Coronary artery (tissue), 2 donors: Measurements from ENCODE around the gene FHIT.

Experiments used
- DNase-seq: peaks from one replicate; pipeline ENCODE4 v3.0.0-alpha.2; 2017; ENCODE audit warnings: low spot score
- H3K27ac ChIP-seq, 2 donors: fragments of 200-600 bp; sonication (generic); one replicate each; pipeline ENCODE4 v1.5.1; 2016 to 2019
- H3K4me3 ChIP-seq: fragments of 200-600 bp; sonication (generic); 2 replicates; pipeline ENCODE4 v1.5.1; 2016; ENCODE audit warnings: mild to moderate bottlenecking, moderate library complexity
- TF ChIP-seq, protein P1 (sequence below): fragments of 200-600 bp; sonication (generic); IDR thresholded peaks from one replicate; pipeline ENCODE4 v1.5.1; 2019; ENCODE audit warnings: antibody characterized with exemption

Gene FHIT

DNA sequence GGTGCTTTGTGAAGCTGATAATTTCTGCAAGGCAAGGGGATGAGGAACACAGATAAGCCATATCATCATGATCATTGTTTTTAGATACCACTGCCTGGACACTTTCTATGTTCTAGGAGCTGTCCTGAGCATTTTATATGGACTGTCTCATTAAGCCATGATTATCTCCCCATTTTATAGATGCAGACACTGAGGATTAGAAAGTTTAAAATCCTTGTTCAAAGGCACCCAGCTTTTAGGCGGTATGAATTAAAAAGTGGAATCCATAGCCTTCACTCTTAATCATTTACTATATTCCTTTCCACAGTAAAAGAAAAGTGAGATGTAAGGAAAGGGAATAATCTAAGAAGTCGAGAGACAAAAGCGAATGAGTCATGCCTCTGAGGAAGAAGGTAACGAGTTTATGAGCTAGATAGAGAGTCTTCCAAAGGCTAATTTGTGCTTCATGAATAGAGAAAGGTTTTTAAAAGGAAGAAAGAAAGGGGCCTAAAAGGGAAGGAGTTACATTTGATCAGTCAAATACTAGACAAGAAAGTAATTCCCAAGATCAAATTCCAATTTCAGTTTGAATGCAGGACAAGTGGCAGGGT lies 856.0 kb downstream of the FHIT start:
- no peak overlapping the region for H3K27ac ChIP-seq
- TF ChIP-seq, protein P1, sequence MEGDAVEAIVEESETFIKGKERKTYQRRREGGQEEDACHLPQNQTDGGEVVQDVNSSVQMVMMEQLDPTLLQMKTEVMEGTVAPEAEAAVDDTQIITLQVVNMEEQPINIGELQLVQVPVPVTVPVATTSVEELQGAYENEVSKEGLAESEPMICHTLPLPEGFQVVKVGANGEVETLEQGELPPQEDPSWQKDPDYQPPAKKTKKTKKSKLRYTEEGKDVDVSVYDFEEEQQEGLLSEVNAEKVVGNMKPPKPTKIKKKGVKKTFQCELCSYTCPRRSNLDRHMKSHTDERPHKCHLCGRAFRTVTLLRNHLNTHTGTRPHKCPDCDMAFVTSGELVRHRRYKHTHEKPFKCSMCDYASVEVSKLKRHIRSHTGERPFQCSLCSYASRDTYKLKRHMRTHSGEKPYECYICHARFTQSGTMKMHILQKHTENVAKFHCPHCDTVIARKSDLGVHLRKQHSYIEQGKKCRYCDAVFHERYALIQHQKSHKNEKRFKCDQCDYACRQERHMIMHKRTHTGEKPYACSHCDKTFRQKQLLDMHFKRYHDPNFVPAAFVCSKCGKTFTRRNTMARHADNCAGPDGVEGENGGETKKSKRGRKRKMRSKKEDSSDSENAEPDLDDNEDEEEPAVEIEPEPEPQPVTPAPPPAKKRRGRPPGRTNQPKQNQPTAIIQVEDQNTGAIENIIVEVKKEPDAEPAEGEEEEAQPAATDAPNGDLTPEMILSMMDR: no peak
- DNase-seq: no peak
- no peak overlapping the region for H3K4me3 ChIP-seq

- Histone ChIP-seq H3K27ac (no peak overlapping the region), H3K4me3 (no peak overlapping the region)
- TF ChIP-seq, protein P1: no peak
- DNase-seq: no peak
These were observed 857.3 kb downstream of the FHIT start for GRCh38 chr3:60393946-60394345.

GRCh38 chr3:60392501-60392900 lies 858.8 kb downstream of the FHIT start:
- TF ChIP-seq, protein P1: no peak
- H3K4me3 ChIP-seq: no peak overlapping the region
- no peak for DNase-seq
- no peak overlapping the region for H3K27ac ChIP-seq

- no peak overlapping the region for H3K27ac ChIP-seq
- DNase-seq: no peak
- no peak overlapping the region for H3K4me3 ChIP-seq
- TF ChIP-seq, protein P1: no peak
These were observed 860.0 kb downstream of the FHIT start for GRCh38 chr3:60391292-60391691.

- Histone ChIP-seq H3K4me3 (no peak overlapping the region), H3K27ac (no peak overlapping the region)
- no peak for DNase-seq
- TF ChIP-seq, protein P1: no peak
These were observed 862.5 kb downstream of the FHIT start for GRCh38 chr3:60388731-60389130.

- TF ChIP-seq, protein P1: no peak
These were observed 864.9 kb downstream of the FHIT start for GRCh38 chr3:60386306-60386705.

DNA sequence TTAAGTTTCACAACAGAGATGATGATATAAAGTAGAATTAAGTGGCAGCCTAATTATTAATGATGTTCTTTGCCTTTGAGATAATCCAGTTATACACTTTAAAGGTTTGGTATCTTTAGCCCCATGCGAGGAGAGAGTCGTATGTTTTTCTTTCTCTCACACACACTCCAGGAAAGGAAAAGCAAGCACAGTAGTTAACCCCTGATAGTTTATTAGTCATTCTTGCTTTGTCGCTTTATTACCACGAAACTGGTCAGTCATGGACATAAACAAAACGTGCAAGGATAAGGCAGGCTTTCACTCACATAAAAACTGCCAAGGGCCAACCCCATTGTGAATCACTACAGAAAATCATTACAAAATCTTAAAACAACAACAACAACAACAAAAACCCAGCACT lies 866.9 kb downstream of the FHIT start:
- TF ChIP-seq, protein P1: no peak
- H3K4me3 ChIP-seq: no peak overlapping the region
- no peak overlapping the region for H3K27ac ChIP-seq
- no peak for DNase-seq

More at GRCh38 chr3:60386306-60386705, 864.9 kb downstream of the FHIT start:
- no peak for DNase-seq
- Histone ChIP-seq H3K4me3 (no peak overlapping the region), H3K27ac (no peak overlapping the region)
